Breast epithelium (tissue), 4 donors: ENCODE measurements around the gene CAB39L. TPM values are rescaled to one million over a fixed set of nuclear protein-coding genes. Genes with fewer than 3 reads are reported as not detected.

Source experiments
- DNase-seq, 2 donors: peaks; one replicate each; pipeline ENCODE4 v3.0.0-alpha.2; 2019; ENCODE audit warnings: low spot score in 2 of 2
- H3K27ac ChIP-seq, 2 donors: fragments of 200-600 bp; sonication (generic) in 1 of 2; one replicate each; pipeline ENCODE4 v1.5.1; 2016 to 2019; ENCODE audit warnings: mild to moderate bottlenecking in 1 of 2
- H3K27me3 ChIP-seq, 2 donors: fragments of 200-600 bp; sonication (generic) in 1 of 2; one replicate each; pipeline versions ENCODE4 v1.5.1 to v1.6.0; 2017 to 2019; ENCODE audit warnings: control low read depth in 1 of 2, mild to moderate bottlenecking in 1 of 2
- H3K36me3 ChIP-seq: fragments of 200-600 bp; one replicate; pipeline ENCODE4 v1.5.1; 2019
- H3K4me1 ChIP-seq, 2 donors: fragments of 200-600 bp; sonication (generic); one replicate each; pipeline ENCODE4 v1.5.1; 2016 to 2019; ENCODE audit warnings: control low read depth in 1 of 2
- H3K4me3 ChIP-seq, 3 donors: fragments of 200-600 bp; sonication (generic); 1 replicate in 2 of 3; 2 replicates in 1 of 3; pipeline ENCODE4 v1.5.1; 2016 to 2019; ENCODE audit warnings: mild to moderate bottlenecking in 3 of 3, moderate library complexity in 2 of 3
- H3K9me3 ChIP-seq, 2 donors: fragments of 200-600 bp; sonication (generic) in 1 of 2; one replicate each; pipeline ENCODE4 v1.5.1; 2016 to 2019; ENCODE audit warnings: control low read depth in 1 of 2
- CTCF ChIP-seq, 3 donors: fragments of 450-650 bp; IDR thresholded peaks; one replicate each; pipeline ENCODE4 v1.5.1; 2016 to 2017; ENCODE audit warnings: antibody characterized with exemption in 3 of 3, mild to moderate bottlenecking in 3 of 3, moderate library complexity in 3 of 3
- POLR2A ChIP-seq: fragments of 450-650 bp; IDR thresholded peaks from one replicate; pipeline ENCODE4 v1.6.1; 2016; ENCODE audit warnings: antibody characterized with exemption, mild to moderate bottlenecking, moderate library complexity
- POLR2AphosphoS5 ChIP-seq, 3 donors: sonication (generic); formaldehyde crosslinking; IDR thresholded peaks; one replicate each; pipeline ENCODE4 v1.6.1; 2017; ENCODE audit warnings: antibody characterized with exemption in 3 of 3
- intact Hi-C: fragments of 100-400 bp; cut with DNase I; formaldehyde crosslinking; loops from one replicate; pipeline ENCODE4 v1.15.1; 2023; ENCODE audit warnings: low total_unique reads
- total RNA-seq, 3 donors: library from RNA; depleted of rRNA; stranded (reverse); fragments of >200 nt; gene quantifications; one replicate each; pipeline ENCODE4 v1.1.0, GENCODE V29; 2016

Gene CAB39L
- total RNA-seq, 3 donors from 2014 or later: 40.0 to 92.1 (median 44.8) TPM

- H3K4me1 ChIP-seq: peaks cover 7 to 15% of the 10 kb centered on the region in 2 donors
- no peaks in the 10 kb centered on the region for H3K27me3 ChIP-seq
- intact Hi-C loops: loop anchor here (5.0 to 10.0 kb wide), 4 partner anchors 137 to 832 kb away; partner anchors contain the start of genes CAB39L and SETDB2
- H3K36me3 ChIP-seq: no peaks in the 10 kb centered on the region
- TF ChIP-seq POLR2A (no peak), CTCF (IDR thresholded peaks at IDR 0.05) (no peak), POLR2AphosphoS5 (IDR thresholded peaks at IDR 0.05) (no peak)
- H3K9me3 ChIP-seq: no peaks in the 10 kb centered on the region
- H3K27ac ChIP-seq: peak overlapping the region; percentile 77 to 81
- DNase-seq: no peak
- no peak overlapping the region for H3K4me3 ChIP-seq
Observed at GRCh38 chr13:49304763-49305700, 138.8 kb downstream of the CAB39L start.

- Histone ChIP-seq H3K4me3 (no peak overlapping the region), H3K9me3 (no peaks in the 10 kb centered on the region), H3K36me3 (no peaks in the 10 kb centered on the region), H3K27me3 (no peaks in the 10 kb centered on the region), H3K4me1 (peaks cover 7 to 15% of the 10 kb centered on the region in 2 donors), H3K27ac (peak overlapping the region; percentile 77 to 81)
- intact Hi-C loops: loop anchor here (5.0 to 10.0 kb wide), 2 partner anchors 138 to 300 kb away; partner anchors contain the start of genes CAB39L and SETDB2
- TF ChIP-seq POLR2AphosphoS5 (IDR thresholded peaks at IDR 0.05) (no peak), POLR2A (no peak), CTCF (IDR thresholded peaks at IDR 0.05) (no peak)
- DNase-seq: no peak
Observed at GRCh38 chr13:49304356-49304755, 139.5 kb downstream of the CAB39L start.

- peak in 1 of 2 donors; percentile 74 for DNase-seq
- TF ChIP-seq CTCF (IDR thresholded peaks at IDR 0.05): no peak
- no peak for TF ChIP-seq POLR2AphosphoS5 (IDR thresholded peaks at IDR 0.05)
- TF ChIP-seq POLR2A: no peak
- Histone ChIP-seq H3K9me3 (no peaks in the 10 kb centered on the region), H3K4me3 (no peak overlapping the region), H3K4me1 (peaks cover 7 to 15% of the 10 kb centered on the region in 2 donors), H3K27me3 (no peaks in the 10 kb centered on the region), H3K36me3 (no peaks in the 10 kb centered on the region), H3K27ac (peak overlapping the region; percentile 77 to 81)
- intact Hi-C loops: loop anchor here (5.0 to 10.0 kb wide), 2 partner anchors 139 to 301 kb away; partner anchors contain the start of genes CAB39L and SETDB2
Observed at GRCh38 chr13:49303533-49304252, 140.2 kb downstream of the CAB39L start.

- H3K27me3 ChIP-seq: no peaks in the 10 kb centered on the region
- no peak for DNase-seq
- no peaks in the 10 kb centered on the region for H3K36me3 ChIP-seq
- no peak for TF ChIP-seq CTCF (IDR thresholded peaks at IDR 0.05)
- no peak for TF ChIP-seq POLR2AphosphoS5 (IDR thresholded peaks at IDR 0.05)
- no peak for TF ChIP-seq POLR2A
- intact Hi-C loops: loop anchor here (5.0 to 10.0 kb wide), 2 partner anchors 139 to 302 kb away; partner anchors contain the start of genes CAB39L and SETDB2
- H3K27ac ChIP-seq: peak overlapping the region in 1 of 2 donors; percentile 77
- H3K4me1 ChIP-seq: peaks cover 12 to 20% of the 10 kb centered on the region in 2 donors
- H3K4me3 ChIP-seq: no peak overlapping the region
- no peaks in the 10 kb centered on the region for H3K9me3 ChIP-seq
Observed at GRCh38 chr13:49302817-49303216, 141.0 kb downstream of the CAB39L start.
